HEK293 (cell line): Measurements from ENCODE around the gene RASL10B.

Source experiments
- CTCF ChIA-PET: fragments of 350-600 bp; formaldehyde crosslinking; extraction: SDS; loops from one replicate; lab custom pipeline; 2021; ENCODE audit warnings: antibody characterized with exemption; lab: Yijun Ruan, JAX
- POLR2A ChIA-PET: fragments of 300-600 bp; formaldehyde crosslinking; extraction: SDS; loops from one replicate; lab custom pipeline; 2020; ENCODE audit warnings: antibody characterized with exemption, inconsistent platforms; lab: Yijun Ruan, JAX
- H3K27ac ChIP-seq: fragments of 200-500 bp; sonication (Bioruptor generic); 2 replicates; pipeline ENCODE4 v1.5.1; 2014; ENCODE audit warnings: low read depth, low read length, control low read depth, inconsistent platforms; ENCODE audit errors: extremely low read depth
- H3K36me3 ChIP-seq, 2 experiments: fragments of 200-500 bp in 1 of 2; sonication (Bioruptor generic) in 1 of 2; 1 replicate in 1 of 2; 2 replicates in 1 of 2; pipeline ENCODE4 v1.5.1; 2014 to 2017; ENCODE audit warnings: inconsistent platforms in 2 of 2, low read length in 2 of 2; ENCODE audit not compliant: control insufficient read depth in 2 of 2, insufficient read depth in 1 of 2
- H3K4me1 ChIP-seq: fragments of 200-500 bp; sonication (Bioruptor generic); 2 replicates; pipeline ENCODE4 v1.5.1; 2014; ENCODE audit warnings: mild to moderate bottlenecking, low read length, inconsistent platforms; ENCODE audit not compliant: control insufficient read depth, insufficient read depth
- H3K4me3 ChIP-seq: 2 replicates; pipeline ENCODE4 v1.5.1; 2011; ENCODE audit warnings: low read depth, mild to moderate bottlenecking, control low read depth, low read length, moderate library complexity
- H3K9me3 ChIP-seq: fragments of 200-500 bp; sonication (Bioruptor generic); 2 replicates; pipeline ENCODE4 v1.5.1; 2014; ENCODE audit warnings: low read depth, low read length, inconsistent platforms; ENCODE audit not compliant: control insufficient read depth, insufficient read depth
- KLF1 ChIP-seq: fragments of 450-650 bp; formaldehyde crosslinking; IDR thresholded peaks from 2 replicates; pipeline ENCODE4 v1.5.1; 2016; ENCODE audit warnings: missing biosample characterization, missing genetic modification characterization
- KLF8 ChIP-seq: fragments of 450-650 bp; formaldehyde crosslinking; IDR thresholded peaks from 2 replicates; pipeline ENCODE4 v1.5.1; 2016; ENCODE audit warnings: missing biosample characterization, missing genetic modification characterization
- PRDM6 ChIP-seq: fragments of 450-650 bp; formaldehyde crosslinking; IDR thresholded peaks from 2 replicates; pipeline ENCODE4 v1.5.1; 2017; ENCODE audit warnings: missing biosample characterization, missing genetic modification characterization
- REPIN1 ChIP-seq: fragments of 450-650 bp; formaldehyde crosslinking; IDR thresholded peaks from 2 replicates; pipeline ENCODE4 v1.5.1; 2017; ENCODE audit warnings: missing biosample characterization, missing genetic modification characterization, low read depth
- TRIM28 ChIP-seq: IDR thresholded peaks from 2 replicates; pipeline ENCODE4 v1.6.1; 2011; ENCODE audit warnings: low read length, control low read depth, borderline replicate concordance
- ZBTB17 ChIP-seq: fragments of 450-650 bp; formaldehyde crosslinking; IDR thresholded peaks from 2 replicates; pipeline ENCODE4 v1.5.1; 2016; ENCODE audit warnings: missing biosample characterization, missing genetic modification characterization
- ZBTB48 ChIP-seq: fragments of 450-650 bp; formaldehyde crosslinking; IDR thresholded peaks from 2 replicates; pipeline ENCODE4 v1.5.1; 2016; ENCODE audit warnings: missing biosample characterization, missing genetic modification characterization
- ZNF175 ChIP-seq: fragments of 450-650 bp; formaldehyde crosslinking; IDR thresholded peaks from 2 replicates; pipeline ENCODE4 v1.5.1; 2016; ENCODE audit warnings: missing biosample characterization, missing genetic modification characterization
- ZNF280D ChIP-seq: fragments of 450-650 bp; formaldehyde crosslinking; IDR thresholded peaks from 2 replicates; pipeline ENCODE4 v1.5.1; 2016; ENCODE audit warnings: missing biosample characterization, missing genetic modification characterization
- ZNF423 ChIP-seq: fragments of 450-650 bp; formaldehyde crosslinking; IDR thresholded peaks from 2 replicates; pipeline ENCODE4 v1.5.1; 2016; ENCODE audit warnings: missing biosample characterization, missing genetic modification characterization
- ZNF521 ChIP-seq: fragments of 450-650 bp; formaldehyde crosslinking; IDR thresholded peaks from 2 replicates; pipeline ENCODE4 v1.5.1; 2017; ENCODE audit warnings: missing biosample characterization, mild to moderate bottlenecking, missing genetic modification characterization
- ZNF560 ChIP-seq: fragments of 450-650 bp; formaldehyde crosslinking; IDR thresholded peaks from 2 replicates; pipeline ENCODE4 v1.5.1; 2017; ENCODE audit warnings: missing biosample characterization, missing genetic modification characterization, borderline replicate concordance
- ZNF610 ChIP-seq: fragments of 450-650 bp; formaldehyde crosslinking; IDR thresholded peaks from 2 replicates; pipeline ENCODE4 v1.5.1; 2016; ENCODE audit warnings: missing biosample characterization, missing genetic modification characterization, borderline replicate concordance
- ZNF785 ChIP-seq: fragments of 450-650 bp; formaldehyde crosslinking; IDR thresholded peaks from 2 replicates; pipeline ENCODE4 v1.5.1; 2016; ENCODE audit warnings: missing biosample characterization, missing genetic modification characterization
- ZNF837 ChIP-seq: fragments of 450-650 bp; formaldehyde crosslinking; IDR thresholded peaks from 2 replicates; pipeline ENCODE4 v1.5.1; 2016; ENCODE audit warnings: missing biosample characterization, missing genetic modification characterization
- TF ChIP-seq, protein P1 (sequence below): fragments of 450-650 bp; formaldehyde crosslinking; IDR thresholded peaks from 2 replicates; pipeline ENCODE4 v1.5.0; 2017; ENCODE audit warnings: missing biosample characterization, missing genetic modification characterization, borderline replicate concordance
- TF ChIP-seq, protein P2 (sequence below): fragments of 450-650 bp; formaldehyde crosslinking; IDR thresholded peaks from 2 replicates; pipeline ENCODE4 v1.5.1; 2016; ENCODE audit warnings: missing biosample characterization, missing genetic modification characterization

RASL10B gene

DNA sequence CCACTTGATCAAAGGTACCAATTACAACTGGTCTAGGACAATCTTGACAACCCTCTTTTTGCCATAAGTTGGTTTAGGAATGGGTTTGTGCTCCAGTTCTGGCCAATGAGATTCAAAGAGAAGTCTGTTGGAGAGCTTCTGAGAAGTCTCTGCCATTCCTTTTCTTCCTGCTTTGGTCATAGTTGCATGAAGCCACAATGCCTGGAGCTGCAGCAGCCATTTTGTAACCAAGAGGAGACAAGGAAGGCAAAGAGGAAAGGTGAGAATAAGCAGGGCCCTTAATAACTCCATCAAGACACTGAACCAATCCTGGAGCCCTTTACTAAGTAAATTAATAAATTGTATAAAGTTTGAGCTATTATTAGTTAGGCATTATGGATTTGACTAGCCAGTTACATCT, 25.8 kb downstream of the RASL10B start:
- Histone ChIP-seq H3K27ac (no peak overlapping the region), H3K4me3 (no peak overlapping the region), H3K36me3 (no peaks in the 10 kb centered on the region), H3K9me3 (no peaks in the 10 kb centered on the region), H3K4me1 (no peaks in the 10 kb centered on the region)
- CTCF ChIA-PET, result interaction anchor here (0.6 to 3.5 kb wide), 6 partner anchors 10 to 144 kb away, joined by 3 to 21 read pairs (median 4); partner anchors contain the start of gene TAF15
- TF ChIP-seq ZNF280D (tag by site-specific recombination) (peak; percentile 34; the same call in 1 of the 2 replicates), ZNF521 (no peak)
- POLR2A ChIA-PET, result interaction anchor here (1.7 kb wide), 1 partner anchor 52 kb away, joined by 6 read pairs; the partner anchor contains the start of gene TAF15

- Histone ChIP-seq H3K27ac (no peak within 1 kb of the TSS), H3K9me3 (no peaks in the 10 kb centered on the region), H3K4me1 (no peaks in the 10 kb centered on the region; the same call in 1 of the 2 replicates), H3K4me3 (no peak within 1 kb of the TSS), H3K36me3 (no peaks in the 10 kb centered on the region)
- TF ChIP-seq REPIN1 (tag by site-specific recombination), result no peak
- TF ChIP-seq TRIM28, result no peak
- TF ChIP-seq, protein P1, sequence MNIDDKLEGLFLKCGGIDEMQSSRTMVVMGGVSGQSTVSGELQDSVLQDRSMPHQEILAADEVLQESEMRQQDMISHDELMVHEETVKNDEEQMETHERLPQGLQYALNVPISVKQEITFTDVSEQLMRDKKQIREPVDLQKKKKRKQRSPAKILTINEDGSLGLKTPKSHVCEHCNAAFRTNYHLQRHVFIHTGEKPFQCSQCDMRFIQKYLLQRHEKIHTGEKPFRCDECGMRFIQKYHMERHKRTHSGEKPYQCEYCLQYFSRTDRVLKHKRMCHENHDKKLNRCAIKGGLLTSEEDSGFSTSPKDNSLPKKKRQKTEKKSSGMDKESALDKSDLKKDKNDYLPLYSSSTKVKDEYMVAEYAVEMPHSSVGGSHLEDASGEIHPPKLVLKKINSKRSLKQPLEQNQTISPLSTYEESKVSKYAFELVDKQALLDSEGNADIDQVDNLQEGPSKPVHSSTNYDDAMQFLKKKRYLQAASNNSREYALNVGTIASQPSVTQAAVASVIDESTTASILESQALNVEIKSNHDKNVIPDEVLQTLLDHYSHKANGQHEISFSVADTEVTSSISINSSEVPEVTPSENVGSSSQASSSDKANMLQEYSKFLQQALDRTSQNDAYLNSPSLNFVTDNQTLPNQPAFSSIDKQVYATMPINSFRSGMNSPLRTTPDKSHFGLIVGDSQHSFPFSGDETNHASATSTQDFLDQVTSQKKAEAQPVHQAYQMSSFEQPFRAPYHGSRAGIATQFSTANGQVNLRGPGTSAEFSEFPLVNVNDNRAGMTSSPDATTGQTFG (tag by site-specific recombination), result no peak
- TF ChIP-seq ZBTB48 (tag by site-specific recombination), result no peak
- no peak for TF ChIP-seq ZNF785 (tag by site-specific recombination)
- TF ChIP-seq ZBTB17 (tag by site-specific recombination), result no peak
- TF ChIP-seq KLF1 (tag by site-specific recombination), result no peak
- no peak for TF ChIP-seq ZNF175
- TF ChIP-seq PRDM6 (tag by site-specific recombination), result no peak
- TF ChIP-seq ZNF837 (tag by site-specific recombination), result no peak
- no peak for TF ChIP-seq ZNF423 (tag by site-specific recombination)
- TF ChIP-seq ZNF610 (tag by site-specific recombination), result no peak
- TF ChIP-seq, protein P2, sequence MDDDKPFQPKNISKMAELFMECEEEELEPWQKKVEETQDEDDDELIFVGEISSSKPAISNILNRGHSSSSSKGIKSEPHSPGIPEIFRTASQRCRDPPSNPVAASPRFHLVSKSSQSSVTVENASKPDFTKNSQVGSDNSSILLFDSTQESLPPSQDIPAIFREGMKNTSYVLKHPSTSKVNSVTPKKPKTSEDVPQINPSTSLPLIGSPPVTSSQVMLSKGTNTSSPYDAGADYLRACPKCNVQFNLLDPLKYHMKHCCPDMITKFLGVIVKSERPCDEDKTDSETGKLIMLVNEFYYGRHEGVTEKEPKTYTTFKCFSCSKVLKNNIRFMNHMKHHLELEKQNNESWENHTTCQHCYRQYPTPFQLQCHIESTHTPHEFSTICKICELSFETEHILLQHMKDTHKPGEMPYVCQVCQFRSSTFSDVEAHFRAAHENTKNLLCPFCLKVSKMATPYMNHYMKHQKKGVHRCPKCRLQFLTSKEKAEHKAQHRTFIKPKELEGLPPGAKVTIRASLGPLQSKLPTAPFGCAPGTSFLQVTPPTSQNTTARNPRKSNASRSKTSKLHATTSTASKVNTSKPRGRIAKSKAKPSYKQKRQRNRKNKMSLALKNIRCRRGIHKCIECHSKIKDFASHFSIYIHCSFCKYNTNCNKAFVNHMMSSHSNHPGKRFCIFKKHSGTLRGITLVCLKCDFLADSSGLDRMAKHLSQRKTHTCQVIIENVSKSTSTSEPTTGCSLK, result no peak
- no peak for TF ChIP-seq KLF8
- TF ChIP-seq ZNF560, result no peak
- ChIA-PET CTCF (interaction anchor here (0.7 to 3.4 kb wide), 5 partner anchors 13 to 372 kb away, joined by 3 to 20 read pairs (median 6); partner anchors contain the start of gene SLFN12L), POLR2A (no interaction called here)
These were observed 29.1 kb downstream of the RASL10B start, which contains the start of gene C17orf50 for GRCh38 chr17:35760587-35760986. TSS of gene C17orf50 (plus strand) at chr17:35760887. CDS start at chr17:35760942, 55 bp downstream.
